ENCODE results near the gene GAA. TPM values are rescaled to one million over a fixed set of nuclear protein-coding genes. Genes with fewer than 3 reads are reported as not detected.
"Not testable (repeated sequence)": the region's sequence is repeated elsewhere in the genome, so short reads cannot be mapped to it uniquely, and the experiment has no call there.

Gene GAA
- total RNA-seq, 2 donors from 2014 or later = 43.8 to 48.7 TPM

DNA sequence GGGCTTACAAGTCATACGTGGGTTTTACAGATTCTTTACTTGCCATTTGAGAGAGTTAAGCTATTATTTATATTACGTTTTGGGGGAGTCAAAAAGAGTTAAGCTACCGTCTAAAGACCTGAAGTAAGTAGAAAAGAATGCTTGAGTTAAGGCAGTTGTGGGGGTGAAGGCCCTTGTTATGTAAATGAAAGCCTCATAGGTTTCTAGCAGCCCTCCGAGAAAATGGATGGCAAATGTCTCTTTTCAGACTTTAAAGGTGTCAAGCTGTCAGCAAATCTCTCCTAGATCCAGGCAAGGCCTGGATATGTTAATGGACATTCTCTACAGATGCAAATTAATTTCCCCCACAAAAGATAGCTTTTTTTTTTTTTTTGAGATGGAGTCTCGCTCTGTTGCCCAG is 52.8 kb downstream of the GAA start:
- intact Hi-C loops (cut with DNase I) = no loop called here
- DNase-seq = no peak
- ATAC-seq = no peak

GRCh38 chr17:80155600-80155999 is 54.2 kb downstream of the GAA start:
- ATAC-seq; DNase-seq; intact Hi-C loops (cut with DNase I): not testable (repeated sequence)

DNA sequence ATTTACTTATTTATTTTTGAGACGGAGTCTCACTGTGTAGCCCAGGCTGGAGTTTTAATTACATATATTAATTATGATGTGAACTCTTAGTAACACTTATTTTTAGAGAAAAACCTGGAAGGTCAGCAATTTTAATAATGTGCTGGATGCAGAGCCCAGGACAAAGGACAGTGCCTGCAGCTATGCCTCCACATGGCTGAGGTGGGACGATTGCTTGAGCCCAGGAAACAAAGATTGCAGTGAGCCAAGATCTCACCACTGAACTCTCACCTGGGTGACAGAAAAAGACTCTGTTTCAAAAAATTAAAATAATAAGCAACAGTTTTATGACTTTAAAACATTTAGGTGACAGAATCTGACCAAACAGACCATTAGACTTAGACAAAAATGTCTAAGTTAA is 57.5 kb downstream of the GAA start:
- no peak for DNase-seq
- intact Hi-C loops (cut with DNase I) = no loop called here

GRCh38 chr17:80160536-80160935 is 59.2 kb downstream of the GAA start:
- intact Hi-C loops (cut with DNase I) = no loop called here
- DNase-seq = no peak
- ATAC-seq = peak in 1 of 2 donors; percentile 30

More for the DNA sequence above, 57.5 kb downstream of the GAA start:
- no peak for ATAC-seq

DNA sequence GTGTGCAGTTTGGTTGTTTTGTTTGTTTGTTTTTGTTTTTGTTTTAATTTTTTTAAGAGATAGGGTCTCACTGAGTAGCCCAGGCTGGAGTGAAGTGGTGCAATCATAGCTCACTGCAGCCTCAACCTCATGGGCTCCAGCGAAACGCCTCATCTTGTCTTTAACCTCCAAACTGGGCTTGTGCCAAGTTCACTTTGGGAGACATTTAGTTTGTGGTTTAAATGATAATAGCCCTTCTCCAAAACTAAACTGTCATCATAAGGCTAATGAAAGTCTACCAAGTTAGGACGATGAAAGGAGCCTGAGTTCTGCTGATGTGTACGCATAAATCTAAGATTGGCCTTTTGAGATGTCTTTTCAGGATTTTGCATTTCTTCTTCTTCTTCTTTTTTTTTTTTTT is 62.0 kb downstream of the GAA start:
- DNase-seq (no peak), ATAC-seq (no peak)
- intact Hi-C loops (cut with DNase I) = no loop called here

DNA sequence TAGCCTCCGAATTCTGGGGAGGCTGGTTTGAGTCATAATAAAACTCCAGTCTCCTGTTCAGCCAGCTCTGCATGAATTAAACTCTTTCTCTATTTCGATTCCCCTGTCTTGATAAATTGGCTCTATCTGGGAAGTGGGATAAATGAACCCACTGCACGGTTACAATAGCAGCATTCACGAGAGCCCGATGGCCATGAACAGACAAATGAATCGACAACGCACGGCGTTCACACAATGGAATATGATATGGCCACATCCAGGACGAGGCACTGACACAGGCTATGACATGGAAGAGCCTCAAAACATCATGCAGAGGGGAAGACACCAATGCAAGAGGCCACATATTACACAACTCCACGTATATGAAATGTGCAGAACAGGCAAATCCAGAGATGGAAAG is 62.8 kb downstream of the GAA start:
- DNase-seq (no peak), ATAC-seq (no peak)
- intact Hi-C loops (cut with DNase I) = no loop called here

DNA sequence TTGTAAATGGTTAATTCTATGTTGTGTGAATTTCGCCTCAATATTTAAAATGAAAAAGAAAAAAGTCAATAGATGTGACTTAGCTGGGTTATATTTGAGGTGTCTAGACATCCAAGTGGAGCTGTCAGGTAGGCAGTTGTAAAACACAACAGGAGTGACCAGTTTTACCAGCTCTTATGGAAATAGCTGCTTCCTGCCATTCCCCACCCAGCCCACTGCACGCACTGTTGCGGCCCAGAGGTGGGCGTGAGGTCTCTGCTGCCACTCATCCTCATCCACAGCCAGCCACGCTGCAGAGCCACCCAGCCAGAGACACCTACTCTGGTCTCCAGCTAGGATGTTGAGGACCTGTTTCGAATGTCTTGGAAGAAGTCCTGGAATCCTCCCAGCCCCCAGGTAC is 65.1 kb downstream of the GAA start:
- no peak for ATAC-seq
- no peak for DNase-seq
- intact Hi-C loops (cut with DNase I) = no loop called here

DNA sequence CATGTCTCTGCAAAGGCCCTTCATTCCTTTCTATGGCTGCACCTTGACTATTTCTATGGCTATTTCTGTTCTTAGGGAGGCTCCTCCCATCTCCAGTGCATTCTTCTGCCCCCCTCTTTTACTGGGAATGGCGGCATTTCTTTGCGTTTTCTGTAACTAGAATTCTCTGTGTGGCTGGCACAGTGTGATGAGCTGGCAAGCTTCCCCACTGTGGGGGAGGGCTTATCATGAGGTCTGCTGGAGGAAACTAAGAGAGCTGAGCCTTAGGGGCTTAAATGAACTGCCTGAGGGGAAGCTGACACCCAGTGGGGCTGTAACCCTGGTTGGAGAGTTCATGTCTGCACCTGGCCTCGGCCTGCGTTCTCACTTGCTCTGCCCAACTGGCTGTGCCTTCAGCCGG is 67.0 kb downstream of the GAA start:
- DNase-seq (no peak), ATAC-seq (peak in 1 of 2 donors; percentile 39)
- intact Hi-C loops (cut with DNase I) = no loop called here

DNA sequence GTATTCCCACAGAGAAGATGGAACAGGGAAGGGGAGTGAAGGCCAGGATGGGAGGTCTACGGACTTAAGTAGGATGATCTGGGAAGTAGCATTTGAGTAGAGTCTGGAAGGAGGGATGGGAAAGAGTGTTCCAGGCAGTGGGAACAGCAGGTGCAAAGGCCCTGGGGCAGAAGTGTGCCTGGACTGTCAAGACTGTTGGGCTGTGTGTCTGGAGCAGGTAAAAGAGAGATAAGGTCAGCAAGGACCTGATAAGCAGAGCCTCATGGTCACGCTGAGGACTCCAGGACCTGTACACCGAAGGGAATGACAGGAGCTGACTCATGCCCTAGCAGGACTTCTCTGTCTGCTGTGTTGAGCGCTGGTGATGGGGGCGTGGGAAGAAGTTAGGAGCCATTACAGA is 67.7 kb downstream of the GAA start:
- no peak for ATAC-seq
- no peak for DNase-seq
- intact Hi-C loops (cut with DNase I) = no loop called here

Small RNA genes lying within 50 kb of the gene (microRNA-seq; reads per million reads assigned to microRNA genes)
- 0 reads per million in 2 donors for gene MIR1268B

Other genes with a start within 250 kb of the GAA start
- 10 to 100 TPM; 29.9 to 30.9 TPM for gene TBC1D16, start 65.7 kb upstream of the GAA start, total RNA-seq
- gene CCDC40, start 64.9 kb upstream of the GAA start, total RNA-seq = 1 to 10 TPM; 5.9 to 9.8 TPM
- 10 to 100 TPM; 36.6 to 46.9 TPM for gene EIF4A3, start 45.5 kb downstream of the GAA start, total RNA-seq
- gene CARD14, start 68.4 kb downstream of the GAA start, total RNA-seq = not detected
- gene SGSH, start 118.8 kb downstream of the GAA start, total RNA-seq = 10 to 100 TPM; 18.0 to 23.0 TPM
- 1 to 10 TPM; 6.4 to 6.6 TPM for gene SLC26A11, start 118.8 kb downstream of the GAA start, total RNA-seq
- 10 to 100 TPM; 43.4 to 48.4 TPM for gene RNF213, start 159.3 kb downstream of the GAA start, total RNA-seq